GM12878 (cell line): ENCODE measurements around the gene LMNB1. TPM values are rescaled to one million over a fixed set of nuclear protein-coding genes. Genes with fewer than 3 reads are reported as not detected.

Experiments
- ATAC-seq: fragments of 200-7000 bp; cut with Tn5 transposase; 3 replicates; pipeline ENCODE4 v1.9.1; 2020; ENCODE audit warnings: mild to moderate bottlenecking, moderate library complexity
- BruUV-seq: library from RNA; stranded (reverse); fragments of 400-500 nt; replicated peaks from 2 replicates; lab custom pipeline; 2021; lab: Mats Ljungman, UMichigan
- CTCF ChIA-PET: fragments of 300-600 bp; sonication (Branson Sonifier 250); formaldehyde crosslinking; extraction: SDS; loops from one replicate; lab custom pipeline; 2021; ENCODE audit warnings: inconsistent platforms; lab: Yijun Ruan, JAX
- POLR2A ChIA-PET: fragments of 350-600 bp; formaldehyde crosslinking; extraction: SDS; loops from one replicate; lab custom pipeline; 2021; ENCODE audit warnings: inconsistent platforms; lab: Charles Lee
- RAD21 ChIA-PET: fragments of 300-600 bp; sonication (Branson Sonifier 250); formaldehyde crosslinking; loops from one replicate; lab custom pipeline; 2023; ENCODE audit warnings: antibody characterized with exemption; ENCODE audit not compliant: unreplicated experiment; lab: Charles Lee
- SMC1A ChIA-PET: fragments of 300-600 bp; sonication (Branson Sonifier 250); formaldehyde crosslinking; loops from one replicate; lab custom pipeline; 2023; ENCODE audit not compliant: unreplicated experiment, uncharacterized antibody; lab: Charles Lee
- DNase-seq: peaks from one replicate; pipeline ENCODE4 v3.0.0-alpha.2; 2011; ENCODE audit warnings: low read depth, low spot score
- FAIRE-seq: peaks from 3 replicates; lab custom pipeline; 2011; peaks lifted over from hg19 to GRCh38; lab: Jason Lieb, UNC
- H2AFZ ChIP-seq: 2 replicates; pipeline ENCODE4 v1.6.0; 2011; ENCODE audit warnings: low read depth, low read length, control low read depth; ENCODE audit not compliant: control insufficient read depth
- H3K27ac ChIP-seq: 2 replicates; pipeline ENCODE4 v1.5.1; 2011; ENCODE audit warnings: control low read depth; ENCODE audit not compliant: control insufficient read depth, insufficient read depth
- H3K27me3 ChIP-seq, 2 experiments: replicated peaks in 1 of 2; 2 replicates each; pipeline versions ENCODE4 v1.6.0 to v1.6.1; 2011; ENCODE audit warnings: low read length in 1 of 2; ENCODE audit not compliant: control insufficient read depth in 2 of 2, insufficient read depth in 2 of 2
- H3K36me3 ChIP-seq, 2 experiments: 2 replicates each; pipeline ENCODE4 v1.5.1; 2011; ENCODE audit warnings: low read length in 1 of 2; ENCODE audit not compliant: control insufficient read depth in 2 of 2, insufficient read depth in 2 of 2
- H3K4me1 ChIP-seq: 2 replicates; pipeline ENCODE4 v1.6.1; 2011; ENCODE audit warnings: mild to moderate bottlenecking, low read length, moderate library complexity, mixed read lengths; ENCODE audit not compliant: control insufficient read depth, insufficient read depth
- H3K4me2 ChIP-seq: 2 replicates; pipeline ENCODE4 v1.6.0; 2011; ENCODE audit warnings: control low read depth; ENCODE audit not compliant: control insufficient read depth, insufficient read depth
- H3K4me3 ChIP-seq: fragments of 200-600 bp; sonication (generic); 2 replicates; pipeline ENCODE4 v1.5.1; 2016
- H3K79me2 ChIP-seq: 2 replicates; pipeline ENCODE4 v1.6.0; 2011; ENCODE audit warnings: low read length; ENCODE audit not compliant: control insufficient read depth, insufficient read depth
- H3K9ac ChIP-seq: 2 replicates; pipeline ENCODE4 v1.8.0; 2011; ENCODE audit warnings: low read length, control low read depth, mixed read lengths; ENCODE audit not compliant: control insufficient read depth, insufficient read depth
- H3K9me3 ChIP-seq: replicated peaks from 3 replicates; pipeline ENCODE4 v1.5.1; 2011; ENCODE audit warnings: mild to moderate bottlenecking, low read length; ENCODE audit not compliant: control insufficient read depth, insufficient read depth
- H4K20me1 ChIP-seq: 2 replicates; pipeline ENCODE4 v1.6.0; 2011; ENCODE audit not compliant: control insufficient read depth, insufficient read depth
- BCL11A ChIP-seq: IDR thresholded peaks from 2 replicates; pipeline ENCODE4 v1.6.1; 2011; ENCODE audit warnings: low read depth, low read length
- BCL3 ChIP-seq: IDR thresholded peaks from 2 replicates; pipeline ENCODE4 v1.6.1; 2011; ENCODE audit warnings: borderline replicate concordance, low read depth, mild to moderate bottlenecking, moderate library complexity, low read length; ENCODE audit not compliant: insufficient read depth, poor library complexity, severe bottlenecking
- EZH2 ChIP-seq: IDR thresholded peaks from 2 replicates; pipeline ENCODE4 v1.6.1; 2012; ENCODE audit warnings: low read depth, mild to moderate bottlenecking, control low read depth, inconsistent platforms, low read length, borderline replicate concordance; ENCODE audit not compliant: control insufficient read depth
- GABPA ChIP-seq: IDR thresholded peaks from 2 replicates; pipeline ENCODE4 v1.6.1; 2014; ENCODE audit warnings: antibody characterized with exemption, low read depth, mild to moderate bottlenecking, inconsistent platforms
- IKZF2 ChIP-seq, 2 experiments: fragments of 450-650 bp; IDR thresholded peaks; 2 replicates each; pipeline ENCODE4 v1.6.1; 2017; ENCODE audit warnings: mild to moderate bottlenecking in 2 of 2, moderate library complexity in 2 of 2
- JUNB ChIP-seq: IDR thresholded peaks from 2 replicates; pipeline ENCODE4 v1.6.1; 2016; ENCODE audit warnings: antibody characterized with exemption, mild to moderate bottlenecking
- MTA2 ChIP-seq: fragments of 450-650 bp; IDR thresholded peaks from 2 replicates; pipeline ENCODE4 v1.6.1; 2016; ENCODE audit warnings: low read depth, mild to moderate bottlenecking, moderate library complexity
- NFXL1 ChIP-seq: fragments of 450-650 bp; IDR thresholded peaks from 2 replicates; pipeline ENCODE4 v1.6.1; 2017; ENCODE audit warnings: antibody characterized with exemption, mild to moderate bottlenecking, borderline replicate concordance
- POLR2AphosphoS5 ChIP-seq: IDR thresholded peaks from 2 replicates; pipeline ENCODE4 v1.6.1; 2011; ENCODE audit warnings: mild to moderate bottlenecking, low read length, inconsistent platforms
- POU2F2 ChIP-seq: IDR thresholded peaks from 3 replicates; pipeline ENCODE4 v1.6.1; 2011; ENCODE audit warnings: low read depth, mild to moderate bottlenecking, low read length, borderline replicate concordance
- RB1 ChIP-seq: fragments of 450-650 bp; formaldehyde crosslinking; IDR thresholded peaks from 2 replicates; pipeline ENCODE4 v1.6.1; 2017; ENCODE audit warnings: mild to moderate bottlenecking, borderline replicate concordance
- RELB ChIP-seq: fragments of 450-650 bp; IDR thresholded peaks from 2 replicates; pipeline ENCODE4 v1.6.1; 2017; ENCODE audit warnings: low read depth, mild to moderate bottlenecking, moderate library complexity
- TCF3 ChIP-seq: IDR thresholded peaks from 2 replicates; pipeline ENCODE4 v1.6.1; 2012; ENCODE audit warnings: low read depth, mild to moderate bottlenecking, low read length, borderline replicate concordance; ENCODE audit not compliant: insufficient read depth
- ZBED1 ChIP-seq: IDR thresholded peaks from 2 replicates; pipeline ENCODE4 v1.6.1; 2016; ENCODE audit warnings: borderline replicate concordance
- ZNF384 ChIP-seq: IDR thresholded peaks from 2 replicates; pipeline ENCODE4 v1.6.1; 2012; ENCODE audit warnings: low read depth, mild to moderate bottlenecking, low read length, improper control_type of control experiment, borderline replicate concordance
- WGBS: methylation state at CpG from one replicate; pipeline ENCODE4 v1.1.6; 2016; ENCODE audit warnings: low lambda C conversion rate; ENCODE audit not compliant: insufficient replicate concordance, insufficient coverage; ENCODE audit errors: missing lambda C conversion rate; 5-methylcytosine and 5-hydroxymethylcytosine counted together
- in situ Hi-C: fragments of 300-500 bp; cut with MboI; formaldehyde crosslinking; loops from 9 replicates; pipeline ENCODE4 v1.14.3; 2018; ENCODE audit warnings: mixed read lengths
- intact Hi-C: fragments of 100-400 bp; cut with micrococcal nuclease; formaldehyde crosslinking; loops from one replicate; pipeline ENCODE4 v1.14.2; 2022; ENCODE audit not compliant: unreplicated experiment
- polyA plus RNA-seq, 11 experiments: library from polyadenylated mRNA; depleted of rRNA in 4 of 11; unstranded in 6 of 11; stranded (reverse) in 5 of 11; fragments of >200 nt; fragmentation: Nextera tagmentation in 4 of 11; fragmentation: Illumina TruSeq in 1 of 11; extraction: Ambion mirVana in 4 of 11; extraction: Trizol in 1 of 11; gene quantifications; 1 replicate in 1 of 11; 2 replicates in 10 of 11; pipeline versions ENCODE4 v1.2.1 to v1.2.3, GENCODE V29; 2011 to 2016; ENCODE audit warnings: inconsistent platforms in 2 of 11, missing spikeins in 2 of 11, low read depth in 1 of 11
- total RNA-seq, 4 experiments: library from RNA; depleted of rRNA in 3 of 4; stranded (reverse); fragments of >200 nt in 3 of 4; fragmentation: Illumina TruSeq in 1 of 4; extraction: Trizol in 1 of 4; gene quantifications; 2 replicates each; pipeline versions ENCODE4 v1.2.1 to v1.2.3, GENCODE V29; 2013 to 2021
- TF ChIP-seq, protein P1 (sequence below): IDR thresholded peaks from 2 replicates; pipeline ENCODE4 v1.6.1; 2012; ENCODE audit warnings: low read depth, low read length, improper control_type of control experiment
- TF ChIP-seq, protein P2 (sequence below): fragments of 150-350 bp; IDR thresholded peaks from 2 replicates; pipeline ENCODE4 v1.6.1; 2014; ENCODE audit warnings: mild to moderate bottlenecking, low read depth, low read length

Gene LMNB1
- total and polyA plus RNA-seq, 10 of the 15 experiments (the other 5 are each of a cell fraction or from before 2014, with no cell fraction given), result 7.0 to 185 (median 86.4) TPM

DNA sequence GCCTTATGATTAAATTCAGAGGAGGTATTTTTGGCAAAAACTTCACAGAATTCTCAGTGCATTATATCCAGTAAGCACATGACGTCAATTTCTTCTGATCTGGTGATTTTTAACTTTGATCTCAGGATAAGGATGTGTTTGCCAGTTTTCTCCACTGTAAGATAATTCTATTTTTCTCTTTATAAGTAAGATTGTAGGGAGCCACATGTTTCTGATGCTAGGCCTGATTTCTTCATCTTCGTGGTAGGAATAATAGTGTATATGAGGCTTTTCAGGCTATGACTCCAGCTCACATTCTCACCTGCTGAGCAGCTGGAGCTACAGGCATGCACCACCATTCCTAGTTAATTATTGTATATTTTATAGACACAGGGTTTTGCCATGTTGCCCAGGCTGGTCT lies 32.1 kb upstream of the LMNB1 start (continued):
- no peak for TF ChIP-seq GABPA
- TF ChIP-seq POU2F2, result no peak

DNA sequence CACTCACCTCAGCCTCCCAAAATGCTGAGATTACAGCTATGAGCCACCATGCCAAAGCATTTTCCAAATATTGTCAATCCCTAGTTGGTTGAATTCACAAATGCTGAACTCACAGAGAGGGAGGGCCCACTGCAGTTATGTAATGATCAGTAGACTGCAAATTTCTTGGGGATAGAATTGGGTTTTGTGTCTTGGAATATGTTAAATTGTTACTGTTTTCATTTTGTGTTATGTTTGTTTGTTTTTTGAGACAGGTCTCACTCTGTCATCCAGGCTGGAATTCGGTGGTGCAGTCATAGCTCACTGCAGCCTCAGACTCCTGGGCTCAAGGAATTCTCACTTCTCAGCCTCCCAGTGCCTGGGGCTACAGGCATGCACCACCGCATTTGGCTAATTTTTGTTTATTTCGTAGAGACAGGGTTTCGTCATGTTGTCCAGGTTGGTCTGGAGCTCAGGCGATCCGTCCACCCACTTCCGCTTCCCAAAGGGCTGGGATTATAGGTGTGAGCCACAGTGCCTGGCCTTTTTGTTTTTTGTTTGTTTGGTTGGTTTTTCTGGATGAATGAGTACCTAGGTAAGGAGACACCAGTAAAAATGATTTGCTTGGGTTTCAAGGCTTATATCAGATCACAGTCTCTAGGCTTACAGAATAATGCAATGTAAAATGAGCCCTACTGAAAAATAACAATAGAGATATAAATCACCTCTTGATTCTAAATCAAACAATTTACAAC lies 31.5 kb upstream of the LMNB1 start:
- Histone ChIP-seq H2AFZ (no peak overlapping the region), H3K27ac (no peak overlapping the region), H4K20me1 (no peaks in the 10 kb centered on the region), H3K4me1 (peaks cover 16% of the 10 kb centered on the region), H3K9me3 (no peaks in the 10 kb centered on the region), H3K27me3 (no peaks in the 10 kb centered on the region), H3K4me3 (no peak overlapping the region), H3K4me2 (no peak overlapping the region), H3K9ac (no peak overlapping the region), H3K36me3 (no peaks in the 10 kb centered on the region), H3K79me2 (no peaks in the 10 kb centered on the region)
- in situ Hi-C loops, result no loop called here
- 88% methylated on average over 7 of the region's 7 CpGs for WGBS
- intact Hi-C loops, result loop anchor here (5.0 kb wide), 1 partner anchor 33 kb away; no protein-coding TSS in a partner anchor
- BruUV-seq, result no TSS peak
- CTCF ChIA-PET, result interaction anchor here (0.6 to 2.7 kb wide), 2 partner anchors 8 to 14 kb away, joined by 3 to 7 read pairs; no protein-coding TSS in a partner anchor
- FAIRE-seq (no peak), DNase-seq (no peak), ATAC-seq (no peak)
- RAD21 ChIA-PET, result interaction anchor here (1.0 kb wide), 1 partner anchor 33 kb away, joined by 4 read pairs; no protein-coding TSS in a partner anchor
- SMC1A ChIA-PET, result interaction anchor here (1.0 to 1.8 kb wide), 6 partner anchors 10 to 60 kb away, joined by 3 to 6 read pairs (median 4); no protein-coding TSS in a partner anchor
- POLR2A ChIA-PET, result interaction anchor here (1.0 to 1.5 kb wide), 2 partner anchors 12 to 33 kb away, joined by 3 to 4 read pairs; no protein-coding TSS in a partner anchor
- TF ChIP-seq BCL11A (no peak), JUNB (no peak), POLR2AphosphoS5 (no peak), EZH2 (no peak), ZNF384 (no peak), RELB (no peak), MTA2 (no peak), IKZF2 (IDR thresholded peaks at IDR 0.05) (no peak), BCL3 (no peak), NFXL1 (no peak), TCF3 (no peak), RB1 (no peak), ZBED1 (no peak)
- TF ChIP-seq, protein P1, sequence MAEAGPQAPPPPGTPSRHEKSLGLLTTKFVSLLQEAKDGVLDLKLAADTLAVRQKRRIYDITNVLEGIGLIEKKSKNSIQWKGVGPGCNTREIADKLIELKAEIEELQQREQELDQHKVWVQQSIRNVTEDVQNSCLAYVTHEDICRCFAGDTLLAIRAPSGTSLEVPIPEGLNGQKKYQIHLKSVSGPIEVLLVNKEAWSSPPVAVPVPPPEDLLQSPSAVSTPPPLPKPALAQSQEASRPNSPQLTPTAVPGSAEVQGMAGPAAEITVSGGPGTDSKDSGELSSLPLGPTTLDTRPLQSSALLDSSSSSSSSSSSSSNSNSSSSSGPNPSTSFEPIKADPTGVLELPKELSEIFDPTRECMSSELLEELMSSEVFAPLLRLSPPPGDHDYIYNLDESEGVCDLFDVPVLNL, result no peak
- TF ChIP-seq, protein P2, sequence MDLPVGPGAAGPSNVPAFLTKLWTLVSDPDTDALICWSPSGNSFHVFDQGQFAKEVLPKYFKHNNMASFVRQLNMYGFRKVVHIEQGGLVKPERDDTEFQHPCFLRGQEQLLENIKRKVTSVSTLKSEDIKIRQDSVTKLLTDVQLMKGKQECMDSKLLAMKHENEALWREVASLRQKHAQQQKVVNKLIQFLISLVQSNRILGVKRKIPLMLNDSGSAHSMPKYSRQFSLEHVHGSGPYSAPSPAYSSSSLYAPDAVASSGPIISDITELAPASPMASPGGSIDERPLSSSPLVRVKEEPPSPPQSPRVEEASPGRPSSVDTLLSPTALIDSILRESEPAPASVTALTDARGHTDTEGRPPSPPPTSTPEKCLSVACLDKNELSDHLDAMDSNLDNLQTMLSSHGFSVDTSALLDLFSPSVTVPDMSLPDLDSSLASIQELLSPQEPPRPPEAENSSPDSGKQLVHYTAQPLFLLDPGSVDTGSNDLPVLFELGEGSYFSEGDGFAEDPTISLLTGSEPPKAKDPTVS, result no peak
